ENCODE data around the gene PDSS2. TPM values are rescaled to one million over a fixed set of nuclear protein-coding genes. Genes with fewer than 3 reads are reported as not detected.

The PDSS2 gene
- total RNA-seq, 1 donor from 2014 or later = 15.2 TPM

- peaks cover 16% of the 10 kb centered on the region for H3K4me1 Mint-ChIP-seq (ENCODE audit: unreplicated experiment)
- H3K36me3 Mint-ChIP-seq = peaks cover 3% of the 10 kb centered on the region
- peak; percentile 57 for TF ChIP-seq CTCF (conservative IDR thresholded peaks at IDR 0.05)
- H3K9me3 Mint-ChIP-seq = no peaks in the 10 kb centered on the region
- H3K27ac Mint-ChIP-seq = no peak overlapping the region
- no peak overlapping the region for H3K4me3 Mint-ChIP-seq
- no peaks in the 10 kb centered on the region for H3K27me3 Mint-ChIP-seq
- no peak for DNase-seq (ENCODE audit: extremely low spot score, unreplicated experiment)
Observed at GRCh38 chr6:107418118-107418517, 41.2 kb downstream of the PDSS2 start.

- H3K27ac Mint-ChIP-seq = no peak overlapping the region
- peaks cover 16% of the 10 kb centered on the region for H3K4me1 Mint-ChIP-seq (ENCODE audit: unreplicated experiment)
- H3K27me3 Mint-ChIP-seq = no peaks in the 10 kb centered on the region
- peaks cover 3% of the 10 kb centered on the region for H3K36me3 Mint-ChIP-seq
- H3K9me3 Mint-ChIP-seq = no peaks in the 10 kb centered on the region
- no peak overlapping the region for H3K4me3 Mint-ChIP-seq
- no peak for DNase-seq (ENCODE audit: extremely low spot score, unreplicated experiment)
- no peak for TF ChIP-seq CTCF (conservative IDR thresholded peaks at IDR 0.05)
Observed at GRCh38 chr6:107416145-107416544, 43.2 kb downstream of the PDSS2 start.

- H3K4me3 Mint-ChIP-seq = no peak overlapping the region
- TF ChIP-seq CTCF (conservative IDR thresholded peaks at IDR 0.05) = no peak
- no peaks in the 10 kb centered on the region for H3K27me3 Mint-ChIP-seq
- no peak for DNase-seq (ENCODE audit: extremely low spot score, unreplicated experiment)
- H3K4me1 Mint-ChIP-seq (ENCODE audit: unreplicated experiment) = peaks cover 22% of the 10 kb centered on the region
- H3K36me3 Mint-ChIP-seq = peaks cover 8% of the 10 kb centered on the region
- H3K9me3 Mint-ChIP-seq = no peaks in the 10 kb centered on the region
- H3K27ac Mint-ChIP-seq = no peak overlapping the region
Observed at GRCh38 chr6:107413966-107414645, 45.3 kb downstream of the PDSS2 start.

GRCh38 chr6:107411161-107411560 is 48.2 kb downstream of the PDSS2 start:
- Mint-ChIP-seq H3K27me3 (no peaks in the 10 kb centered on the region), H3K27ac (no peak overlapping the region), H3K36me3 (peaks cover 5% of the 10 kb centered on the region), H3K4me1 (ENCODE audit: unreplicated experiment) (peaks cover 23% of the 10 kb centered on the region), H3K4me3 (no peak overlapping the region), H3K9me3 (no peaks in the 10 kb centered on the region)
- TF ChIP-seq CTCF (conservative IDR thresholded peaks at IDR 0.05) = no peak
- no peak for DNase-seq (ENCODE audit: extremely low spot score, unreplicated experiment)

- H3K4me3 Mint-ChIP-seq = no peak overlapping the region
- H3K4me1 Mint-ChIP-seq (ENCODE audit: unreplicated experiment) = peaks cover 23% of the 10 kb centered on the region
- no peak for TF ChIP-seq CTCF (conservative IDR thresholded peaks at IDR 0.05)
- DNase-seq (ENCODE audit: extremely low spot score, unreplicated experiment) = no peak
- no peaks in the 10 kb centered on the region for H3K27me3 Mint-ChIP-seq
- H3K27ac Mint-ChIP-seq = no peak overlapping the region
- peaks cover 10% of the 10 kb centered on the region for H3K36me3 Mint-ChIP-seq
- H3K9me3 Mint-ChIP-seq = peaks cover 4% of the 10 kb centered on the region
Observed at GRCh38 chr6:107409942-107410341, 49.4 kb downstream of the PDSS2 start.
